Mesothelial cell of epicardium (in vitro differentiated cells): ENCODE results near the gene AEBP2. TPM values are rescaled to one million over a fixed set of nuclear protein-coding genes. Genes with fewer than 3 reads are reported as not detected.

Experiments
- DNase-seq, 2 experiments: peaks; one replicate each; pipeline ENCODE4 v3.0.0; 2021; ENCODE audit warnings: low spot score in 2 of 2; ENCODE audit not compliant: unreplicated experiment in 2 of 2
- H3K27ac Mint-ChIP-seq: 2 replicates; pipeline ENCODE4 v1.8.0; 2021; ENCODE audit warnings: mixed read lengths
- H3K27me3 Mint-ChIP-seq: 2 replicates; pipeline ENCODE4 v1.8.0; 2021; ENCODE audit warnings: low read depth, mixed read lengths
- H3K36me3 Mint-ChIP-seq: 2 replicates; pipeline ENCODE4 v1.8.0; 2021; ENCODE audit warnings: mixed read lengths
- H3K4me1 Mint-ChIP-seq: 2 replicates; pipeline ENCODE4 v1.8.0; 2021; ENCODE audit warnings: mixed read lengths
- H3K4me3 Mint-ChIP-seq: 2 replicates; pipeline ENCODE4 v1.8.0; 2021; ENCODE audit warnings: mild to moderate bottlenecking, moderate library complexity, mixed read lengths
- H3K9me3 Mint-ChIP-seq: 2 replicates; pipeline ENCODE4 v1.8.0; 2021; ENCODE audit warnings: mixed read lengths
- CTCF ChIP-seq: fragments of 200-600 bp; sonication (generic); IDR thresholded peaks from one replicate; pipeline ENCODE4 v1.5.0; 2021; ENCODE audit warnings: antibody characterized with exemption; ENCODE audit not compliant: unreplicated experiment
- total RNA-seq: library from RNA; stranded (reverse); gene quantifications from 3 replicates; pipeline ENCODE4 v1.2.1, GENCODE V29; 2021

Gene AEBP2
- total RNA-seq, 1 donor from 2014 or later: 59.7 TPM

- H3K27ac Mint-ChIP-seq: no peak overlapping the region
- DNase-seq: no peak
- peaks cover 12% of the 10 kb centered on the region for H3K9me3 Mint-ChIP-seq
- no peak for TF ChIP-seq CTCF
- H3K27me3 Mint-ChIP-seq: no peaks in the 10 kb centered on the region
- H3K36me3 Mint-ChIP-seq: no peaks in the 10 kb centered on the region
- no peak overlapping the region for H3K4me3 Mint-ChIP-seq
- H3K4me1 Mint-ChIP-seq: peaks cover 21% of the 10 kb centered on the region
These were observed 105.1 kb downstream of the AEBP2 start for GRCh38 chr12:19544353-19544752.

GRCh38 chr12:19545301-19545700 is 106.0 kb downstream of the AEBP2 start:
- no peaks in the 10 kb centered on the region for H3K27me3 Mint-ChIP-seq
- DNase-seq: no peak
- no peak for TF ChIP-seq CTCF
- peaks cover 12% of the 10 kb centered on the region for H3K9me3 Mint-ChIP-seq
- H3K4me3 Mint-ChIP-seq: no peak overlapping the region
- peaks cover 21% of the 10 kb centered on the region for H3K4me1 Mint-ChIP-seq
- no peaks in the 10 kb centered on the region for H3K36me3 Mint-ChIP-seq
- H3K27ac Mint-ChIP-seq: no peak overlapping the region

- Mint-ChIP-seq H3K36me3 (no peaks in the 10 kb centered on the region), H3K4me1 (peaks cover 21% of the 10 kb centered on the region), H3K9me3 (peaks cover 6% of the 10 kb centered on the region), H3K4me3 (no peak overlapping the region), H3K27ac (peak overlapping the region; percentile 83), H3K27me3 (no peaks in the 10 kb centered on the region)
- DNase-seq: no peak
- no peak for TF ChIP-seq CTCF
These were observed 106.7 kb downstream of the AEBP2 start for GRCh38 chr12:19546027-19546426.

- Mint-ChIP-seq H3K27me3 (no peaks in the 10 kb centered on the region), H3K27ac (peak overlapping the region; percentile 83), H3K36me3 (no peaks in the 10 kb centered on the region), H3K9me3 (peaks cover under 1% of the 10 kb centered on the region), H3K4me3 (no peak overlapping the region), H3K4me1 (peaks cover 21% of the 10 kb centered on the region)
- no peak for TF ChIP-seq CTCF
- no peak for DNase-seq
These were observed 107.4 kb downstream of the AEBP2 start for GRCh38 chr12:19546611-19547162.

- Mint-ChIP-seq H3K4me1 (peaks cover 21% of the 10 kb centered on the region), H3K27me3 (no peaks in the 10 kb centered on the region), H3K36me3 (no peaks in the 10 kb centered on the region), H3K9me3 (no peaks in the 10 kb centered on the region), H3K27ac (peak overlapping the region; percentile 83), H3K4me3 (no peak overlapping the region)
- no peak for DNase-seq
- TF ChIP-seq CTCF: no peak
These were observed 108.0 kb downstream of the AEBP2 start for GRCh38 chr12:19547271-19547671.

GRCh38 chr12:19548834-19549233 is 109.5 kb downstream of the AEBP2 start:
- DNase-seq: no peak
- TF ChIP-seq CTCF: no peak
- Mint-ChIP-seq H3K4me1 (peaks cover 31% of the 10 kb centered on the region), H3K36me3 (no peaks in the 10 kb centered on the region), H3K27ac (no peak overlapping the region), H3K27me3 (no peaks in the 10 kb centered on the region), H3K9me3 (no peaks in the 10 kb centered on the region), H3K4me3 (no peak overlapping the region)
